NCI-H2081 treated with DMSO at 0.1 percent for 48 hours (cell line): ENCODE data around the gene IP6K1.
"Not testable (repeated sequence)": the region's sequence is repeated elsewhere in the genome, so short reads cannot be mapped to it uniquely, and the experiment has no call there.

ENCODE experiments used
- DNase-seq: peaks from one replicate; lab custom pipeline; 2025; lab: John Stamatoyannopoulos, UW

Gene IP6K1

GRCh38 chr3:49786357-49787181 lies at the start of gene IP6K1:
TSS of gene IP6K1 (minus strand) at chr3:49786542. CDS start at chr3:49748040, 38,502 bp downstream.
- peak; percentile 94 for DNase-seq

GRCh38 chr3:49831341-49831740 lies 45.0 kb upstream of the IP6K1 start:
- no peak for DNase-seq

- DNase-seq = no peak
These were observed 39.7 kb upstream of the IP6K1 start for GRCh38 chr3:49826016-49826415.

- DNase-seq = not testable (repeated sequence)
These were observed 36.8 kb upstream of the IP6K1 start for GRCh38 chr3:49823131-49823530.

GRCh38 chr3:49813497-49814174 lies 27.3 kb upstream of the IP6K1 start, which contains the start of gene UBA7:
TSS of gene UBA7 (minus strand) at chr3:49813953. CDS start at chr3:49813787, 166 bp downstream.
- DNase-seq = no peak

GRCh38 chr3:49812916-49813496 lies 26.7 kb upstream of the IP6K1 start:
- DNase-seq = no peak

GRCh38 chr3:49807431-49808114 lies 21.2 kb upstream of the IP6K1 start:
- no peak for DNase-seq

- DNase-seq = no peak
These were observed 20.5 kb upstream of the IP6K1 start for GRCh38 chr3:49806850-49807249.

GRCh38 chr3:49805897-49806701 lies 19.8 kb upstream of the IP6K1 start:
- no peak for DNase-seq

GRCh38 chr3:49805367-49805782 lies 19.0 kb upstream of the IP6K1 start:
- DNase-seq = no peak

GRCh38 chr3:49804141-49805041 lies 18.0 kb upstream of the IP6K1 start:
- no peak for DNase-seq

- no peak for DNase-seq
These were observed 17.3 kb upstream of the IP6K1 start for GRCh38 chr3:49803465-49804140.

- DNase-seq = no peak
These were observed 16.6 kb upstream of the IP6K1 start, which contains the start of gene INKA1 for GRCh38 chr3:49802719-49803464. TSS of gene INKA1 (plus strand) at chr3:49803261. CDS start at chr3:49803393, 132 bp downstream.

GRCh38 chr3:49801160-49801559 lies 14.8 kb upstream of the IP6K1 start:
- DNase-seq = no peak

GRCh38 chr3:49799761-49800160 lies 13.4 kb upstream of the IP6K1 start, which contains the start of gene CDHR4:
TSS of gene CDHR4 (minus strand) at chr3:49799873. CDS start at chr3:49799812, 61 bp downstream.
- no peak for DNase-seq

GRCh38 chr3:49799105-49799504 lies 12.8 kb upstream of the IP6K1 start:
- DNase-seq = no peak

GRCh38 chr3:49794926-49795905 lies 8.9 kb upstream of the IP6K1 start:
- DNase-seq = no peak

GRCh38 chr3:49794431-49794830 lies 8.1 kb upstream of the IP6K1 start:
- DNase-seq = no peak
